ENCODE results near the gene UBR2. TPM values are rescaled to one million over a fixed set of nuclear protein-coding genes. Genes with fewer than 3 reads are reported as not detected.
A peak's percentile ranks its signal among the peaks of the same experiment; 100 is the strongest.

The UBR2 gene
- total RNA-seq, 1 donor from 2014 or later: 16.6 TPM

DNA sequence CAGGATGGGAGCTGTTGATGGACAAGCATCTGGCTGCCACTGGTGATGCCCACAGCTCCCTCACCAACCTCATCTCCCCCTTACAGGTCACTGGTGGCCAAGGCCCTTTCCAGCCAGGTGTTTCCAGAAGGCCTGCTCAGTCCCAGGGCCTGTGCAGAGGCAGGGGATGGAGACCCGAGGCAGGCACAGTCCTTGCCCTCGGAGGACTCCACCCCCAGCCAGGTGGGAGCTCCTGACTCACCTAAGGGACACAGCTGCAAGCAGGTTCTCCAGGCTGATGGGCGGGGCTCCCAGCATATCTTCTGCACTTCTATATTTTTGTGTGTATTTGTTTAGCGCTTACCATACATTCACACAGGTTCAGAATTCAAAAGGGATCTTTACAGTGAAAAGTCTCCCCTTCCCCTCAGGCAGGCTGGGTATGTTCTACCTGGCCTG, 141.1 kb downstream of the UBR2 start:
- Histone ChIP-seq H3K4me3 (ENCODE audit: low read depth, low read length) (no peak overlapping the region), H3K27me3 (ENCODE audit: control insufficient read depth, insufficient read depth, low read length) (no peaks in the 10 kb centered on the region), H3K36me3 (ENCODE audit: control insufficient read depth, insufficient read depth, low read length) (no peaks in the 10 kb centered on the region)
- FAIRE-seq (no peak), DNase-seq (ENCODE audit: low read depth) (peak; percentile 26)
- TF ChIP-seq, protein P1, sequence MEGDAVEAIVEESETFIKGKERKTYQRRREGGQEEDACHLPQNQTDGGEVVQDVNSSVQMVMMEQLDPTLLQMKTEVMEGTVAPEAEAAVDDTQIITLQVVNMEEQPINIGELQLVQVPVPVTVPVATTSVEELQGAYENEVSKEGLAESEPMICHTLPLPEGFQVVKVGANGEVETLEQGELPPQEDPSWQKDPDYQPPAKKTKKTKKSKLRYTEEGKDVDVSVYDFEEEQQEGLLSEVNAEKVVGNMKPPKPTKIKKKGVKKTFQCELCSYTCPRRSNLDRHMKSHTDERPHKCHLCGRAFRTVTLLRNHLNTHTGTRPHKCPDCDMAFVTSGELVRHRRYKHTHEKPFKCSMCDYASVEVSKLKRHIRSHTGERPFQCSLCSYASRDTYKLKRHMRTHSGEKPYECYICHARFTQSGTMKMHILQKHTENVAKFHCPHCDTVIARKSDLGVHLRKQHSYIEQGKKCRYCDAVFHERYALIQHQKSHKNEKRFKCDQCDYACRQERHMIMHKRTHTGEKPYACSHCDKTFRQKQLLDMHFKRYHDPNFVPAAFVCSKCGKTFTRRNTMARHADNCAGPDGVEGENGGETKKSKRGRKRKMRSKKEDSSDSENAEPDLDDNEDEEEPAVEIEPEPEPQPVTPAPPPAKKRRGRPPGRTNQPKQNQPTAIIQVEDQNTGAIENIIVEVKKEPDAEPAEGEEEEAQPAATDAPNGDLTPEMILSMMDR (IDR thresholded peaks at IDR 0.05; ENCODE audit: insufficient read depth, low read length, severe bottlenecking): no peak

DNA sequence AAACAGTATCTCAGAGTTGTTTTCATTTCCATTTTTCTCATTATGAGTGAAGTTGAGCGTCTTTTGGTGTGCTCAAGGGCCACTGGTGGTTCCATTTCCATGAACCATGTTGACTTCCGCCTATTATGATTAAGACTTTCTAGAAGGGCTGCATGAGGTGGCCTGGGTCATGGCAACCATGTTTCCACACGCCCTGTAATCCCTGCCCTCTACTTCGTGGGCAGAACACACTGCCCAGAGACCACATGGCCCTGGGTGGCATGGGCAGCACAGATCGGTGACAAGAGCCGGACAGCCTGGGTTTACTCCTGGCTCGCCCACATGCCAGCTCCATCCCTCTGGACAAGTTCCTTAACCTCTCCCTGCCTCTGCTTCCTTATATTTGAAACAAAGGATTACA, 143.8 kb downstream of the UBR2 start:
- H3K36me3 ChIP-seq (ENCODE audit: control insufficient read depth, insufficient read depth, low read length): no peaks in the 10 kb centered on the region
- no peak for FAIRE-seq
- no peak overlapping the region for H3K4me3 ChIP-seq (ENCODE audit: low read depth, low read length)
- H3K27me3 ChIP-seq (ENCODE audit: control insufficient read depth, insufficient read depth, low read length): no peaks in the 10 kb centered on the region
- no peak for DNase-seq (ENCODE audit: low read depth)
- TF ChIP-seq, protein P1 (IDR thresholded peaks at IDR 0.05; ENCODE audit: insufficient read depth, low read length, severe bottlenecking): no peak

DNA sequence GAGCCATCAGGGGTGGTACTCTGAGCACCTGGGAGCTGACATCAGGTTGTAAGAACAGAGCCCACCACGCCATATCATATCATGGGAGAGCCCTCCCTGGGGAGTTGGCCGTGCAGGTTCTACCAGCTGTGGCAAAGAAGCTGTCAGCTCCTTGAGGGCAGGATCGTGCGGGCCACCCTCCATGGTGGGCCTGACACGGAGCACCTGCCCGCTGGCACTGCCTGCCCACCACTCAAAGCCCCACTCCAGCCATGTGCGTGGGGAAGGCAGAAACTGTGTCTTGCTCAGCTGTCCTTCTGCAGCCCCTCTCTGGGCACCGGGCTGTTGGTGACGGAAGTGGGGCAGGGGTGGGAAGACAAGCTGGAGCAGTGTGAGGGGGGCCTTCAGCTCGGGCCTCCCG, 144.3 kb downstream of the UBR2 start:
- TF ChIP-seq, protein P1 (IDR thresholded peaks at IDR 0.05; ENCODE audit: insufficient read depth, low read length, severe bottlenecking): no peak
- DNase-seq (ENCODE audit: low read depth) (no peak), FAIRE-seq (no peak)
- H3K27me3 ChIP-seq (ENCODE audit: control insufficient read depth, insufficient read depth, low read length): no peaks in the 10 kb centered on the region
- H3K4me3 ChIP-seq (ENCODE audit: low read depth, low read length): no peak overlapping the region
- H3K36me3 ChIP-seq (ENCODE audit: control insufficient read depth, insufficient read depth, low read length): no peaks in the 10 kb centered on the region

DNA sequence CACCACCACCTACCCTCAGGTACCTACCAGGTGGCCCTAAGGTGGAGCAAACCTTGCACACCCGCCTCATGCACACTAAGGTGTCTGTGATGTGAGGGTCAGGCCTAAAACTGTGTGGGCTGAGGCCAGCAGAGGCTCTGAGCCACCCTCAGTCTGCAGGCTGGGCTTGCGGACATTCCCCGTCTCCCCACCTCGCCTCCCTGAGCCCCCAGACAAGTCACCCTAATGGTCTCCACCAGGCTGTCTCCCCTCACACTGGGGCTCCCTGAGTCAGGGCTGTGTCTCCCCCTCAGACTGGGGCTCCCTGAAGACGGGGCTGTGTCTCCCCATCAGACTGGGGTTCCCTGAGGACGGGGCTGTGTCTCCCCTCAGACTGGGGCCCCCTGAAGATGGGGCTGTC, 146.0 kb downstream of the UBR2 start:
- no peaks in the 10 kb centered on the region for H3K27me3 ChIP-seq (ENCODE audit: control insufficient read depth, insufficient read depth, low read length)
- H3K4me3 ChIP-seq (ENCODE audit: low read depth, low read length): no peak overlapping the region
- DNase-seq (ENCODE audit: low read depth) (no peak), FAIRE-seq (no peak)
- no peaks in the 10 kb centered on the region for H3K36me3 ChIP-seq (ENCODE audit: control insufficient read depth, insufficient read depth, low read length)
- TF ChIP-seq, protein P1 (IDR thresholded peaks at IDR 0.05; ENCODE audit: insufficient read depth, low read length, severe bottlenecking): no peak

DNA sequence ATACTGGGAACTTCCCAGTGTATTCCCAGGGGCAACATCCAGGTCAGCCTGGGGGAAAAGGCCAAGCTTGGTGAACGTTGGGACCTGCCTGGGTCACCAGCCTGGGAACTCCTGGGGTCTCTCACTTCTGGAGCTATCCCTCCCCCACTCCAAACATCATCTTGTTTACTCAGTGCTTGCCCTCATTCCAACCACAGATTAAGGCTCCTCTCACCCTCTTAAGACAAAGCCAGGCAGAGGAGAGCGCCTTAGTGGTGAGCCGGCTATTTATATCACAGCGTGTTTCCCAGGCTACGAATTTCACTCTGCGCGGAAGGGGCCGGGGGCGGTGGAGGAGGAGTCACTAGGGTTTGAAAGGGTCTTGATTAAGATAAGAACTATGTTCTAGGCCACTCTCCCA, 146.5 kb downstream of the UBR2 start:
- TF ChIP-seq, protein P1 (IDR thresholded peaks at IDR 0.05; ENCODE audit: insufficient read depth, low read length, severe bottlenecking): no peak

DNA sequence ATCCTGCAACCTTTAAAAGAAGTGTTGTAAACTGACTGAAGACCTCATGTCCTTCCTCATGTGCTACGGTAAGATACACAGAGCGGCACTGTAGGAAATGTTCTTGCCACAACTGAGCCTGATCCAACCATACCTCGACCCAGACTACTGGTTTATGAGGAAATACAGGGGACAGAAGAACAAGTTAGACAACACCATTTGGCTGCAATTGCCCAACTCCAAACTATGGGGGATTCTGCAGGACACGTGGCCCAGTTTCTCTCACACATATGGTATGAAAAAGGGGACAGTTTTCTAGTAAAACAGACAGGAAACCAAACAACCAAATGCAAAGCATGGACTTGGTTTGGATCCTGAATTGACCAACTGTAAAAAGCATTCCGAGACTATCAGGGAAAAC, 148.1 kb downstream of the UBR2 start:
- no peak for FAIRE-seq
- Histone ChIP-seq H3K27me3 (ENCODE audit: control insufficient read depth, insufficient read depth, low read length) (no peaks in the 10 kb centered on the region), H3K4me3 (ENCODE audit: low read depth, low read length) (no peak overlapping the region)

More for the DNA sequence above, 146.5 kb downstream of the UBR2 start:
- no peak for DNase-seq (ENCODE audit: low read depth)
- FAIRE-seq: no peak
- Histone ChIP-seq H3K27me3 (ENCODE audit: control insufficient read depth, insufficient read depth, low read length) (no peaks in the 10 kb centered on the region), H3K36me3 (ENCODE audit: control insufficient read depth, insufficient read depth, low read length) (no peaks in the 10 kb centered on the region), H3K4me3 (ENCODE audit: low read depth, low read length) (no peak overlapping the region)

More for the DNA sequence above, 148.1 kb downstream of the UBR2 start:
- H3K36me3 ChIP-seq (ENCODE audit: control insufficient read depth, insufficient read depth, low read length): no peaks in the 10 kb centered on the region
- TF ChIP-seq, protein P1 (IDR thresholded peaks at IDR 0.05; ENCODE audit: insufficient read depth, low read length, severe bottlenecking): no peak
- no peak for DNase-seq (ENCODE audit: low read depth)
